BLaER1 (cell line): ENCODE results near the gene TBX20.
"Not testable (repeated sequence)": the region's sequence is repeated elsewhere in the genome, so short reads cannot be mapped to it uniquely, and the experiment has no call there.

ENCODE experiments used
- H3K27ac ChIP-seq: shearing (Covaris generic); formaldehyde crosslinking; 2 replicates; pipeline ENCODE4 v1.8.1; 2022
- H3K27me3 ChIP-seq: shearing (Covaris generic); formaldehyde crosslinking; 2 replicates; pipeline ENCODE4 v1.8.1; 2022
- H3K36me3 ChIP-seq: shearing (Covaris generic); formaldehyde crosslinking; 2 replicates; pipeline ENCODE4 v1.8.1; 2022
- H3K4me1 ChIP-seq: shearing (Covaris generic); formaldehyde crosslinking; 2 replicates; pipeline ENCODE4 v1.8.1; 2022
- H3K4me2 ChIP-seq: shearing (Covaris generic); formaldehyde crosslinking; 2 replicates; pipeline ENCODE4 v1.8.1; 2022
- H3K4me3 ChIP-seq: shearing (Covaris generic); formaldehyde crosslinking; 2 replicates; pipeline ENCODE4 v1.8.1; 2022
- H3K9ac ChIP-seq: shearing (Covaris generic); formaldehyde crosslinking; 2 replicates; pipeline ENCODE4 v1.8.1; 2022
- H3K9me3 ChIP-seq: shearing (Covaris generic); formaldehyde crosslinking; 2 replicates; pipeline ENCODE4 v1.8.1; 2022
- H4K20me1 ChIP-seq: shearing (Covaris generic); formaldehyde crosslinking; 2 replicates; pipeline ENCODE4 v1.8.1; 2022
- Cebpa-rat ChIP-seq: shearing (Covaris generic); IDR thresholded peaks from 2 replicates; pipeline ENCODE4 v1.8.1; 2022

The TBX20 gene

DNA sequence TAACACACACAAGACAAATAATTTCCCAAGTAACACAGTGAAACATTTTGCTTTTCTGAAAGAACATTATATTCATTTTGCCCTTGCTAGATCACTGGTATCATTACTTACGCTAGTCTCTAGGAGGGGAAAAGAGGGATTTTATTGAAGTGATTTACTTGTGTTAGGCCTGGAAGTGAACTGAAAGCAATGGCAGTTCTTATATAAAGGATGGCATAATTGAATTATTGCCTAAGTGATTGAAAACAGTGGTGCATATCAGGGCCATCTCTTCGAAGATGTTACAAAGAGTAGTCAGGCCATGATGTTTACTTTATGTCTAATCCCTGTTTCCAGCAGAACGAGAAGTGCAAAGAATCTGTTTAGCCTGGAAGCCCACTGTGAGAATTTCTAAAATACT is 38.8 kb downstream of the TBX20 start:
- H3K9ac ChIP-seq, H3K9me3 ChIP-seq, H3K4me1 ChIP-seq, H3K27ac ChIP-seq, H3K4me2 ChIP-seq, H3K27me3 ChIP-seq, H4K20me1 ChIP-seq, H3K4me3 ChIP-seq, H3K36me3 ChIP-seq: not testable (repeated sequence)

GRCh38 chr7:35206924-35207323 is 47.0 kb downstream of the TBX20 start:
- not testable (repeated sequence) for H3K9ac ChIP-seq, H3K36me3 ChIP-seq, H4K20me1 ChIP-seq, H3K4me3 ChIP-seq, H3K9me3 ChIP-seq, H3K27ac ChIP-seq, H3K4me1 ChIP-seq, H3K27me3 ChIP-seq, H3K4me2 ChIP-seq

DNA sequence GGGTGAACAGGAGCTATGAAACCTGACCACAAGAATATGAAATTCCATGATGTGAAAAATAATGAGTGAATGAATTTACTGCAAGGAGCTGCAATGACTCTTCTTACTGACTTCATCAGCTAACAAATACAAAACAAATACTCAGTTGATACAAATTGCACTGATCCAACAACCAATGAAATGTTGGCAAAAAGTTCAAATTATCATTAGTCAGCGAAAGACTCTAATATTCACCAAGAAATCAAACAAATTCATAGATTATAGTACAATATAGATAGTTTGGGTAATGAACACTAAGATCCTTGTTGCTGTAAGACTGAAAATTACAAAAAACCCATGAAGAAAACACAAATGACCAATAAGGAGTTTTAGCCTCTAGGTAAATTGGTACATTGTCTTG is 49.0 kb downstream of the TBX20 start:
- H3K27me3 ChIP-seq, H3K9me3 ChIP-seq, H3K27ac ChIP-seq, H3K9ac ChIP-seq, H3K4me2 ChIP-seq, H4K20me1 ChIP-seq, H3K4me1 ChIP-seq, H3K36me3 ChIP-seq, H3K4me3 ChIP-seq: not testable (repeated sequence)

DNA sequence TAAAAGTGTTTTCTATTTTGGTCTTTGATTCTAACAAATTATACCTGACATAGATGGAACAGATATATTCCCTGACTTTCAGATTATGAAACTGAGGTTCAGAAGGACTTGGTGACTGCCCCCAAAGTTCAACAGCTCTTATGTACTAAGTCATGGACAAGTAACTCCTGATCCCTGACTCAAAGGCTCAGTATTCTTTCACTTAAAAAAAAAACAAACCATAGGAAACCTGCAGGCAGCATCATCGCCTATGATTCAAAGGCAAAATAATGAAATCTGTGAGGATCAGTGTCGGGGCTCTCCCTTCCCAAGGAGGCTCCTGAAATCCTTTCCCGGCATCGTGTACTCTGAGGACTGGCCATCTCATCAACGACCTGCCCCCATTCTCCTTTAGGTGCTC is 49.9 kb downstream of the TBX20 start:
- H4K20me1 ChIP-seq, H3K9ac ChIP-seq, H3K4me1 ChIP-seq, H3K27me3 ChIP-seq, H3K27ac ChIP-seq, H3K9me3 ChIP-seq, H3K4me3 ChIP-seq, H3K4me2 ChIP-seq, H3K36me3 ChIP-seq: not testable (repeated sequence)

DNA sequence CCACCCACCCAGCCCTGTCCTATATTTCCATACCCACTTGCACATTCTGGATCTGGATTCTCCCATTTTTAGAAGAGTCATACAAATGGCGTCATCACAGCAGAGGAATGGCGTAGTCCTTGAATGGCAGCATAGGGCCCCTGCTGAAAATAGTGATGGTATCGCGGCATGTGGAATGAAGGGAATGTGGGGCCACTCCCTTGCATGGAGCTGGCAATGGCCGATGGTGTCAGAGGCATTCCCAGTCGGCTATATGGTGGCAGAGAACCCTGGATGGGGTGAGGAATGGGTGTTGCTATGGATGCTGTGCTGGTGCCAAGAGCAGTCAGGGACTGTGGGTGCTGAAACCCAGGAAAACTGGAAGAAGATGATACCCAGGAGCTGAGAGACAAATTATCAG is 51.5 kb downstream of the TBX20 start:
- not testable (repeated sequence) for H3K27me3 ChIP-seq, H3K9me3 ChIP-seq, H3K36me3 ChIP-seq, H3K4me1 ChIP-seq, H3K4me2 ChIP-seq, H4K20me1 ChIP-seq, H3K4me3 ChIP-seq, H3K27ac ChIP-seq, H3K9ac ChIP-seq

DNA sequence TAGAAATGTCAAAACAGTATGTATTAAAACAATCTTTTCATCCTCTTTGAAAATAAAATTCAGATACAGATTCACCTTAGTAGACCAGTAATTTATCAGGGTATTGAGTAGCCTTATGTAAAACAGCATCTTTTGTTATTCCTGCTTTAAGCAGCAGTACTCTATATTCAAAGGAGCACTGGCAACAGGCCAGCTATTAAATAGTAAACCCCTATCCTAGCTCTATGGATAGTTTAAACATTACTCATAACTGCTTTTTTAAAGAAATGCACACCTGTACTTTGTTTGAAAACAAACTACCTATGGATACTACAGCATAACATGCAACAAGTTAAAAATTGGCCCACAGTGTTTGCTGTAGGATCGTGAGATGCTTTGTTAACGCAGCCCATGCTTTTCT is 53.7 kb downstream of the TBX20 start:
- H4K20me1 ChIP-seq, H3K27me3 ChIP-seq, H3K27ac ChIP-seq, H3K36me3 ChIP-seq, H3K4me2 ChIP-seq, H3K9ac ChIP-seq, H3K4me3 ChIP-seq, H3K4me1 ChIP-seq, H3K9me3 ChIP-seq: not testable (repeated sequence)

DNA sequence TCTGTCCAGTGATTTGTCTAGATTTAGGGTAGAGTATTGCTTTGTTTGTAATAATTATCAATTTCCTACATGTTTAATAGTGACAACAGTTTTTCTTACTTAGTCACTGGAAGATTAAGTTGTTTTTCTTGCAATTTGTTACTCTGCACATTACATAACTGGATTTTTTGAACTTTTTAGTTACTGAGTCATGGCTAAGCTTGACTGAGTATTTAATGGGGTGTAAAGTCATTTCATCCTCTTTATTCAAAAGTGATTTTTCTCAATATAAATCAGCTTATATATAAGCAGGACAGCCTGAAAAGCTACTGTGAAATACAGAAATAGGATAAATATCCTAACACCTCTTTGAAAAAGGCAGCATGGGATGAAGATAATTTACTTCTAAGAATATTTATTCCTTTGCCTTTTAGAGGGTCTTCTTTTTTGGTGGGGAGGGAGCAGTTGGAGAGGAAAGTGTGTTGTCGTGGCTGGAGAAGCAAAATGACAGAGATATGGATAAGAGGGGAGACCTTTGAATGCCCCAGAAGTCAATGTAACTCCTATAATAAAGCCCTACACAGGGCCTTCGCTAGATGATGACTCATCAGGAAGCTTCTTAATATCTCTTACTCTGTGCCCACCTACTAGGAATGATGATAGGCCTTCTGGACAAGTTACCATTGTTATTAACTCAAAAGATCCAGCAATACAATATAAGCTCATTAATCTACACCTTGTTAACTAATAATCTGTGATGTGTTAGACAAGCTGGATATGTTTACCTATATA is 55.3 kb downstream of the TBX20 start:
- not testable (repeated sequence) for H3K27me3 ChIP-seq, H3K9me3 ChIP-seq, H3K4me2 ChIP-seq, H4K20me1 ChIP-seq, H3K27ac ChIP-seq, H3K4me3 ChIP-seq, H3K9ac ChIP-seq, H3K36me3 ChIP-seq, H3K4me1 ChIP-seq

DNA sequence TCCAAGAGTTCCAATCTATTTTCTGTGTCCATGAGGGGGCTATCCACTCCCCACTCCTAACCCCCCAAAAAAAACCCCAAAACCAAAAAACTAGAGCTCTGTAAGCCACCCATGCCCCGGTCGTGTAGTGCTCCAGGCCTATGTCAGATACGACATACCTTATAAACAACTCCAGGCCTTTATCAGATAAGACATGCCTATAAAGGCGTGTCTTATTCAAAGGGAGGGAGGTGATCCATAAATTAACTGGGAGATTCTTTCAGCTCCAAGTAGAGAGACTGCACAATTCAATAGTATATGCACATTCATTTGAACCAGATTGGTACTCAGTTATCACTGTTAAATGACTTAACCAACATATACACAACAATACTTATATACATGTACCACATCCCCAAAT is 62.3 kb downstream of the TBX20 start:
- H4K20me1 ChIP-seq: not testable (repeated sequence)

GRCh38 chr7:35190146-35190773 is 63.6 kb downstream of the TBX20 start:
- not testable (repeated sequence) for H3K36me3 ChIP-seq, H3K27me3 ChIP-seq, H3K4me2 ChIP-seq, H3K4me3 ChIP-seq, H3K4me1 ChIP-seq, H3K27ac ChIP-seq, H3K9ac ChIP-seq, H4K20me1 ChIP-seq
- peaks cover 13% of the 10 kb centered on the region for H3K9me3 ChIP-seq

More for the DNA sequence above, 62.3 kb downstream of the TBX20 start:
- not testable (repeated sequence) for H3K4me1 ChIP-seq, H3K4me3 ChIP-seq, H3K9ac ChIP-seq, H3K4me2 ChIP-seq, H3K27ac ChIP-seq, H3K9me3 ChIP-seq, H3K36me3 ChIP-seq, H3K27me3 ChIP-seq

- H4K20me1 ChIP-seq, H3K36me3 ChIP-seq, H3K4me3 ChIP-seq, H3K4me1 ChIP-seq, H3K27me3 ChIP-seq, H3K27ac ChIP-seq, H3K4me2 ChIP-seq, H3K9ac ChIP-seq: not testable (repeated sequence)
- H3K9me3 ChIP-seq: peaks cover 13% of the 10 kb centered on the region
These were observed 67.1 kb downstream of the TBX20 start for GRCh38 chr7:35186751-35187150.

DNA sequence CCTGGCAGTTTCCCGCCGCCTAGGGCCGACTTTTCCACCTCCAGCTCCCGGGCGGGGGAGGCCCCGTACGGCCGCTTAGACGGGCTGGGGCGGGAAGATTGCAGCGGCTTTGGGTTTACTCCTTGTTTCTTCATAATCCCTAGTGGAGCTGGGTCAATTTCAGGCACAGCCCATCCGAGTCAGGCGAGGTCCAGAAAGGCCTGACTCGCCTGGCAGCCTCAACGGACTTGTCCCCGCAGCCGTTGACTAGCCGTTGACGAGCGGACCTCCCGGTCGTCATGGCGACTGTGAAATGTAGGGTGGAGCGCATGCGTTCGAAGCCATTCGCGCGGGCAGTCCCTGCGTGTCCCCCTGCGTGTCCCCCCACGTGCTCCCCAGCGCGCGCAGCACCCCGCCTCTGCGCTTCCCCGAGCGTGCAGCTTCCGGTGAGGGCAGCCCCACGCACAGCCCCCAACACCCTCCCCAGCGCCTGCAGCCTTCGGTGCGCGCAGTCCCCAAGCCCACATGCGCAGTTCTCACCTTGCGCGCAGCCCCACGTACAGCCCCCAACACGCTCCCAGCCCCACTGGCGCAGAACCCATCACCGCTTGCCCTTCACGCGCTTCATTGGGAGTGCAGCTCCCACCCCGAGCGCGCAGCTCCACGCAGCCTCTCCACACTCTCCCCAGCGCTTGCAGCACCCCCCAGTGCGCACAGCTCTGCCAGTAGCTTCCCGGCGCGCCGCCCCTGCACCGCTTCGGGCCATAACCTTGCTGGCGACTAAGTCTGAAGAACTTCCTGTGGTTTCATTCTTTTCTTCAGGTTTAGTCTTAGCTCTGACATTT is 67.8 kb downstream of the TBX20 start:
- TF ChIP-seq Cebpa-rat: no peak
- H3K36me3 ChIP-seq: no peaks in the 10 kb centered on the region
- no peaks in the 10 kb centered on the region for H3K4me1 ChIP-seq
- no peak overlapping the region for H3K9ac ChIP-seq
- no peak overlapping the region for H3K4me3 ChIP-seq
- H3K27me3 ChIP-seq: no peaks in the 10 kb centered on the region; the same call in 1 of the 2 replicates
- no peaks in the 10 kb centered on the region for H4K20me1 ChIP-seq
- peaks cover 13% of the 10 kb centered on the region for H3K9me3 ChIP-seq
- H3K4me2 ChIP-seq: no peak overlapping the region
- no peak overlapping the region for H3K27ac ChIP-seq

GRCh38 chr7:35185578-35185907 is 68.4 kb downstream of the TBX20 start:
- not testable (repeated sequence) for H3K4me1 ChIP-seq, H3K4me3 ChIP-seq, H3K27ac ChIP-seq, H3K27me3 ChIP-seq, H3K36me3 ChIP-seq, H4K20me1 ChIP-seq, H3K9ac ChIP-seq, H3K4me2 ChIP-seq
- peaks cover 13% of the 10 kb centered on the region for H3K9me3 ChIP-seq

DNA sequence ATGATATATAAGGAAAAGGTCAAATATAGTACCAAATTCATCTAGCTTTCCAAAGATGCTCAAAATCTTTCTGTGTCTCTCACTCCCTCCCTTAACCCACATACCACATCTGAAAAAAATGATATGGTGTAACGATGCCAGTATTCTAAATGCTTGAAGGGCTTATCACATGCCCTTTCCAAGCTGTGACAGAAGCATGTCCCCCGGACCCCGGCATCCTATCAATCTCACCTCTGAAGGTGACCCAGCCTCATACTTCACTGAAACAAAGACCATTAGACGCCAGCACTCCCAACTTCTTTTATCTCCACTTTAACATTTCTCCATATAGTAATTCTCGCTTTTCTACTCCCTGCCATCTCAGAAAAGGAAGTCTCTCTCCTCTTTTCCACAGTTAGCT is 68.9 kb downstream of the TBX20 start:
- H3K4me1 ChIP-seq, H3K4me3 ChIP-seq, H3K27me3 ChIP-seq, H3K36me3 ChIP-seq, H3K4me2 ChIP-seq, H4K20me1 ChIP-seq, H3K27ac ChIP-seq, H3K9ac ChIP-seq: not testable (repeated sequence)
- peaks cover 13% of the 10 kb centered on the region for H3K9me3 ChIP-seq

DNA sequence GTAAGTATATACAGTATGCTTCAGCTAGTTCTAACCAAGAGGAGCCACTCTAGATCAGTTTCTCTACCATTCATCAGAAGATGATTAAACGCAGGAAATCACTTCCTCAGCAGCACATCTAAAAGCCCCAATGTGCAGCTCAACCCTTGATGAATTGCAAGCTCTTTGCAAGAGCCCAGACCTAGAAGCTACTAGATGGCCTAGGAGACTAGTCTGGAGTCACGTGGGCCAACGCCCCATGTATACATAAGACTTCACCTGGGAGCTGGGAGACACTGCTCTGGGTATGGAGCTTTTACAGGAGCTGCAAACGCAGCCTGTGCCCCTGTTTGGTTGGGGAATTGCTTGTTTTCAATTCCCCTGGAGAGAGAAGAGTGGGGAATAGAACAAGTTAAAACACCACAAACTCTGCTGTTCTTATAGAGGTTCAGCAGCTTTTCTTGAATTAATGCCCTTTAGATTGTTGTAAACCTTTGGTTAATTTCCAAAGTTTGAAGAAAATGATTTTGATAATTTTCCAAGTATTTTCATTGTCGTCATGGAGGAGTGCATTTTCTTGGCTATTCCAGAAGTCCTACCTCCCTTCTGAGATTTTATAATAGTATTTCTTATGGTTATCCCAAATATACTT is 69.9 kb downstream of the TBX20 start:
- not testable (repeated sequence) for H3K27ac ChIP-seq, H3K4me2 ChIP-seq, H3K9ac ChIP-seq, H3K36me3 ChIP-seq, H3K4me3 ChIP-seq, H3K27me3 ChIP-seq, H3K4me1 ChIP-seq, H4K20me1 ChIP-seq
- H3K9me3 ChIP-seq: peaks cover 13% of the 10 kb centered on the region
